GM15510 (cell line): ENCODE results near the gene STK39.

Experiments used
- POLR2A ChIP-seq: IDR thresholded peaks from 3 replicates; pipeline ENCODE4 v1.6.1; 2011; ENCODE audit warnings: borderline replicate concordance; ENCODE audit not compliant: insufficient read length; ENCODE audit errors: extremely low read depth

Gene STK39

GRCh38 chr2:168089200-168089599 is 158.2 kb downstream of the STK39 start:
- TF ChIP-seq POLR2A, result no peak

- TF ChIP-seq POLR2A, result no peak
Measured at GRCh38 chr2:168087401-168087800, 160.0 kb downstream of the STK39 start.

DNA sequence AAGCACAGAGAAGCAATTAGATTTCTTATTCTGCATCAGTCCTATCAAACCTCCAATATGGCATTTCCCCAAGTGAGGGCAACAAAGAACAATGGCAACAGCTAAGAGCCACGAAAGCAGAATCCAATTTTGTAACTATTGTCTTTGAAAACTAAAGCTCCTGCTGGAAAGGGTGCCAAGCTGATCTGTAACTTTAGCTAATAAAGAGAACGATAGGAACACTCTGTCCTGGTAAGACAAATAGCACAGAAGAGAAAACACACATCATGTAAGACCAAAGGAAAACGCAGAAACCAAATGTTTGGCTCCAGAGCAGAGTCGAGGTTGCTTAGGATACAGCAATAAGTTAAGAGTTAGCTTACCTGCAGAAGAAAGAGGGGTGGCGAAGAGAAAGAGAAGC is 160.5 kb downstream of the STK39 start:
- TF ChIP-seq POLR2A, result no peak

GRCh38 chr2:168085801-168086361 is 161.5 kb downstream of the STK39 start:
- TF ChIP-seq POLR2A, result no peak

GRCh38 chr2:168084288-168084687 is 163.1 kb downstream of the STK39 start:
- no peak for TF ChIP-seq POLR2A

DNA sequence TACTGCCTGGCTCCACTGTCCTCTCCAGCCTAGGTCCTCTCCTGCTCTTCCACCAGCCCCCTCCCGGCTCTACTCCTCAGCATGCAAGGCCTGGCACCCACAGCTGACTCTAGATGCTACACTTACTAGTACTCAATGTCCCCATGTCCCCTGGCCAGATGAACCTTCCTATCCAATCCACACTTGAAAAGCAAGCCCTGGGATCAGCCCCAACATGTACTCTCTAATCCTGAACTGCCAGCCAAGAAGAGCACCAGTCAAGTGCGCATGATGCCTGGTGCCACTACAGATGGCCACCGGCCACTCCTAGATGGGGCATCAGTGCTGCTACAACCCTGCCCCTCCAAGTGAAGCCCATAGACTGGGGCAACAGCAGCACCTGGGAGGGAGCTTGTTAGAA is 168.2 kb downstream of the STK39 start:
- TF ChIP-seq POLR2A, result no peak

DNA sequence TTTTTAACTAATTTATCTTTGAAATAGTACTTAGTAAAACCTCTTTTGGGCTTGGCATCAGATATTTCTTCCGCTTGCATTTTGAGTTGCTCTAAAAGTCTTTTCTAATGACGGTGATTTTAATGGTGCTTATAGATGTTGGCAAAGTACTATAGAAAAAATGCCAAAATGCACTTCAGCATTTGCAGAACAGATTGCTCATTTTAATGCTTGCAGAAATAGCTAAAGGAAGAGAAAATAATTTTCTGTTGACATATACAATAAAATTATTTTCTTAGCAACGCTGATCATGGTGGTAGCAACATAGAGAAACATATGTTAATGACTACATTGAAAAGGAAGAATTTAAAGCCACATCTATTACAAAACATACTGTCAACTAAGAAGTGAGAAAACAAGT is 170.7 kb downstream of the STK39 start:
- TF ChIP-seq POLR2A, result no peak

DNA sequence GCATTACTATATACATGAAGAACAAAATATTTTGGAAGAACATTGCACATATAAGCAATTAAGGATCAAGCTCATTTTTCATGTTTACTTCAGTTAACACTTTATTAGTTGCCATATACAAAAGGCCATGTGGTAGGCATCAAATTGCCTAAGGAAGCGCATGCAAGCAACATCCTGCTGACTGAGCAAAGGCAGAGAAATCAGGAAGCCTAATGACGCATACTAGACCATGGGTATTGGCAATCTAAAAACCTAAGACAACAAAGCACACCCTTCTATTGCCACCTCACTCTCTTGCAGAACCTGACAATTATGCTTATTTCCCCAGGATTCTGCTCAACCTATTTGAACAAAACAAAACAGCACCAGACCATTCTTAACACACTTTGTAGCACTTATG is 171.9 kb downstream of the STK39 start:
- no peak for TF ChIP-seq POLR2A

GRCh38 chr2:168072626-168073303 is 174.6 kb downstream of the STK39 start:
- no peak for TF ChIP-seq POLR2A

GRCh38 chr2:168064011-168064998 is 183.1 kb downstream of the STK39 start:
- no peak for TF ChIP-seq POLR2A

DNA sequence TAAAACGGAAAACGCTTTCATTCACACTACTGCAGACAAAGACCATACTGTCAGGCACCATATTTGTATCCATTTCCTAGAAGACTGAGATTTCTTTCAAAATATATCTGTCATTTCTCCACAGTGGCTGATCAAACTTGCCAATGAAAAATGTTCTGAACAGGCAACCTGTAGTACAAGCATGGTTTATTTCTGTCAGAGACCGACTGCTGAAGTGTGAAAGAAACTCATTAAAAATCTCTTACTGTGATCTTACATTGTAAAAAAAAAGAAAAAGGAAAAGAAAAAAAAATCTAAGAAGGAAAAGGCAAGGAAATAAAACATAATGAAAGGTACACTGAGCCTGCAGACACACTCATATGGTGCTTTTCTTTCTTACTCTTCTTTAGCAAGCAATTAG is 184.5 kb downstream of the STK39 start:
- TF ChIP-seq POLR2A, result no peak

- no peak for TF ChIP-seq POLR2A
Measured at GRCh38 chr2:168062054-168062453, 185.3 kb downstream of the STK39 start.

- TF ChIP-seq POLR2A, result no peak
Measured at GRCh38 chr2:168060986-168061750, 186.2 kb downstream of the STK39 start.

- no peak for TF ChIP-seq POLR2A
Measured at GRCh38 chr2:168059758-168060157, 187.6 kb downstream of the STK39 start.

DNA sequence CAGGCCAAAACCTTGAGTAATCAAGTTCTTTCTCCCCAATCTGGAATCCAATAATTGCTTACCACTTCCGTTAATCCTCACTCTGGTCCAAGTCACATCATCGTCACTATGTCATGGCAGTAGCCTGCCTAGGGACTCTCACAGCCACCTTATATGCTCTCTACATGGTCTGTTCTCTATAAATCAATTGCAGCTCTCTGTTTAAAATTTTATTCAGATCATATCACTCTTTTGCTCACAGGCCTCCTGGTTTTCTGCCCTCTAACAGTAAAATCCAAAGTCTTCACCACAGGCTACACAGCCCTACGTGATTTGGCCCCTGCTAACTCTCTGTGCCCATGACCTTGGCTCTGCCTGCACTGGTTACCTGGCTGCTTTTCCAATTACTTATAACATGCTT is 188.7 kb downstream of the STK39 start:
- no peak for TF ChIP-seq POLR2A
